ENCODE measurements around the gene CCSER1.
"Not testable (repeated sequence)": the region's sequence is repeated elsewhere in the genome, so short reads cannot be mapped to it uniquely, and the experiment has no call there.

DNA sequence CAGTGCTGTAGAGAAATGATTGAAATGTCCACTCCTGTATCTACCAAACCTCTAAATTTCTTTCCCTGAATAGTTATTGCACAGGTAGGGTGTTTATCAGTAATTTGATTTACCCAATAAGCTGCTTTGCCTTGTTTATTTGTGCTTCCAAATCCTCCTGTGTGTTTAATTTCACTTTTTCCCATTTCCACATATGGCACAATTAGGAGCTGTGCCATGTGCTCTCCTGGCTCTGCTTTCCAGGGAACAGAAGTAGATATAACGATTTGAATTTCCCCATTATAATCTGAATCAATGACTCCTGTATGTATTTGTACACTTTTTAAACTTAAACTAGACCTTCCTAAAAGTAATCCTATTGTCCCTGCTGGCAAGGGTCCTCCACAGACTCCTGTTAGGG is 1057.9 kb downstream of the CCSER1 start:
- not testable (repeated sequence) for TF ChIP-seq POLR2A, EP300 (IDR thresholded peaks at IDR 0.05)

Measured in upper lobe of left lung (tissue), 4 donors.